OCI-LY1 (cell line): ENCODE results near the gene NABP2.

Experiments
- H2AFZ ChIP-seq: fragments of 200-600 bp; sonication (generic), shearing (Covaris generic); 2 replicates; pipeline ENCODE4 v1.6.0; 2014; ENCODE audit warnings: antibody characterized with exemption, mild to moderate bottlenecking, low read length
- H3F3A ChIP-seq: fragments of 200-600 bp; sonication (generic), shearing (Covaris generic); 2 replicates; pipeline ENCODE4 v1.6.0; 2014; ENCODE audit warnings: mild to moderate bottlenecking, antibody characterized with exemption, low read length, moderate library complexity; ENCODE audit not compliant: insufficient read depth
- H3K27ac ChIP-seq: fragments of 200-600 bp; sonication (generic); 2 replicates; pipeline ENCODE4 v1.5.1; 2014; ENCODE audit warnings: low read length, mixed run types, mild to moderate bottlenecking, low read depth; ENCODE audit not compliant: poor library complexity, severe bottlenecking
- H3K27me3 ChIP-seq: fragments of 200-600 bp; sonication (generic); 2 replicates; pipeline ENCODE4 v1.6.0; 2014; ENCODE audit warnings: antibody characterized with exemption, mild to moderate bottlenecking, low read length, moderate library complexity; ENCODE audit not compliant: insufficient read depth
- H3K36me3 ChIP-seq: fragments of 200-600 bp; sonication (generic); 2 replicates; pipeline ENCODE4 v1.6.1; 2014; ENCODE audit warnings: mild to moderate bottlenecking, antibody characterized with exemption, low read length, moderate library complexity, mixed read lengths; ENCODE audit not compliant: insufficient read depth
- H3K4me1 ChIP-seq: fragments of 200-600 bp; sonication (generic); 2 replicates; pipeline ENCODE4 v1.5.1; 2014; ENCODE audit warnings: mild to moderate bottlenecking, low read length, moderate library complexity; ENCODE audit not compliant: insufficient read depth, severe bottlenecking
- H3K4me2 ChIP-seq: fragments of 200-600 bp; sonication (generic), shearing (Covaris generic); 2 replicates; pipeline ENCODE4 v1.6.1; 2014; ENCODE audit warnings: low read length
- H3K4me3 ChIP-seq: fragments of 200-600 bp; sonication (generic); 2 replicates; pipeline ENCODE4 v1.5.1; 2014; ENCODE audit warnings: low read length, low read depth, mild to moderate bottlenecking, mixed read lengths; ENCODE audit not compliant: poor library complexity, severe bottlenecking
- H3K79me2 ChIP-seq: fragments of 200-600 bp; shearing (Covaris generic); 2 replicates; pipeline ENCODE4 v1.6.1; 2016; ENCODE audit warnings: mixed run types, low read length, mixed read lengths; ENCODE audit not compliant: insufficient read depth
- H3K9ac ChIP-seq: fragments of 200-600 bp; sonication (generic), shearing (Covaris generic); 2 replicates; pipeline ENCODE4 v1.6.1; 2014; ENCODE audit warnings: mild to moderate bottlenecking, low read length, mixed read lengths
- H3K9me2 ChIP-seq: fragments of 200-600 bp; sonication (generic), shearing (Covaris generic); 2 replicates; pipeline ENCODE4 v1.6.1; 2014; ENCODE audit warnings: low read depth, mild to moderate bottlenecking, low read length, mixed read lengths
- H3K9me3 ChIP-seq: fragments of 200-600 bp; shearing (Covaris generic); 2 replicates; pipeline ENCODE4 v1.6.1; 2014; ENCODE audit warnings: low read length, mixed read lengths
- H4K20me1 ChIP-seq: fragments of 200-600 bp; sonication (generic), shearing (Covaris generic); 2 replicates; pipeline ENCODE4 v1.6.0; 2016; ENCODE audit warnings: mild to moderate bottlenecking, low read length; ENCODE audit not compliant: insufficient read depth
- CTCF ChIP-seq: fragments of 200-600 bp; sonication (generic), shearing (Covaris generic); IDR thresholded peaks from 2 replicates; pipeline ENCODE4 v1.5.1; 2017; ENCODE audit warnings: mild to moderate bottlenecking, antibody characterized with exemption, low read length, moderate library complexity, mixed read lengths
- EZH2 ChIP-seq: fragments of 200-600 bp; sonication (generic), shearing (Covaris generic); IDR thresholded peaks from 2 replicates; pipeline ENCODE4 v1.8.0; 2017; ENCODE audit warnings: borderline replicate concordance, mixed run types, mild to moderate bottlenecking, antibody characterized with exemption, low read length, moderate library complexity, mixed read lengths

The NABP2 gene

GRCh38 chr12:56198836-56199235 lies 25.3 kb upstream of the NABP2 start:
- Histone ChIP-seq H3K9me2 (no peaks in the 10 kb centered on the region), H3K36me3 (no peaks in the 10 kb centered on the region; the same call in 1 of the 2 replicates), H3K4me3 (no peak overlapping the region), H3K9ac (no peak overlapping the region), H3K4me2 (no peak overlapping the region), H3K9me3 (no peaks in the 10 kb centered on the region), H4K20me1 (no peaks in the 10 kb centered on the region), H3F3A (no peaks in the 10 kb centered on the region), H3K79me2 (no peaks in the 10 kb centered on the region), H3K27ac (no peak overlapping the region), H3K27me3 (no peaks in the 10 kb centered on the region), H2AFZ (no peak overlapping the region), H3K4me1 (peaks cover 4% of the 10 kb centered on the region)
- TF ChIP-seq CTCF (no peak), EZH2 (no peak)

GRCh38 chr12:56202366-56202765 lies 21.8 kb upstream of the NABP2 start:
- Histone ChIP-seq H3K9ac (no peak overlapping the region), H4K20me1 (no peaks in the 10 kb centered on the region), H3K9me2 (no peaks in the 10 kb centered on the region)

GRCh38 chr12:56202838-56203237 lies 21.3 kb upstream of the NABP2 start:
- no peaks in the 10 kb centered on the region for H3K9me2 ChIP-seq
- H3K4me2 ChIP-seq: no peak overlapping the region
- H3K36me3 ChIP-seq: peaks cover 32% of the 10 kb centered on the region
- H3K4me3 ChIP-seq: no peak overlapping the region
- H3K27ac ChIP-seq: peak overlapping the region; percentile 38
- no peaks in the 10 kb centered on the region for H3K27me3 ChIP-seq
- H3K4me1 ChIP-seq: peaks cover 32% of the 10 kb centered on the region
- no peaks in the 10 kb centered on the region for H3K9me3 ChIP-seq
- H3F3A ChIP-seq: no peaks in the 10 kb centered on the region
- H3K79me2 ChIP-seq: no peaks in the 10 kb centered on the region
- H3K9ac ChIP-seq: no peak overlapping the region
- H2AFZ ChIP-seq: no peak overlapping the region
- H4K20me1 ChIP-seq: no peaks in the 10 kb centered on the region
- TF ChIP-seq EZH2: no peak
- TF ChIP-seq CTCF: no peak

More at GRCh38 chr12:56202366-56202765, 21.8 kb upstream of the NABP2 start:
- Histone ChIP-seq H3K4me1 (peaks cover 27% of the 10 kb centered on the region), H3K36me3 (peaks cover 28% of the 10 kb centered on the region), H3K27ac (peak overlapping the region; percentile 38), H3K79me2 (no peaks in the 10 kb centered on the region), H3K4me3 (no peak overlapping the region), H3K4me2 (no peak overlapping the region), H3F3A (no peaks in the 10 kb centered on the region), H3K27me3 (no peaks in the 10 kb centered on the region), H2AFZ (no peak overlapping the region), H3K9me3 (no peaks in the 10 kb centered on the region)
- TF ChIP-seq CTCF (no peak), EZH2 (no peak)
